Measurements from ENCODE around the gene FOXJ3. TPM values are rescaled to one million over a fixed set of nuclear protein-coding genes. Genes with fewer than 3 reads are reported as not detected.
A peak's percentile ranks its signal among the peaks of the same experiment; 100 is the strongest.

Gene FOXJ3
- total RNA-seq, 1 experiment from 2014 or later = 51.4 TPM

GRCh38 chr1:42150651-42151050, 184.4 kb downstream of the FOXJ3 start:
- BruUV-seq (replicated peaks) = no TSS peak
- no peak for TF ChIP-seq CTCF (IDR thresholded peaks at IDR 0.05; ENCODE audit: unreplicated experiment)
- intact Hi-C loops (cut with micrococcal nuclease; ENCODE audit: unreplicated experiment) = no loop called here
- H3K9me3 Mint-ChIP-seq (ENCODE audit: low read depth, unreplicated experiment) = no peaks in the 10 kb centered on the region
- no peak overlapping the region for H3K4me3 Mint-ChIP-seq (ENCODE audit: low read depth, unreplicated experiment)
- no peak for DNase-seq
- peaks cover 30% of the 10 kb centered on the region for H3K4me1 Mint-ChIP-seq (ENCODE audit: low read depth, unreplicated experiment)
- CTCF ChIA-PET = interaction anchor here (1.0 kb wide), 1 partner anchor 23 kb away, joined by 3 read pairs; no protein-coding TSS in a partner anchor
- peaks cover 30% of the 10 kb centered on the region for H3K27me3 Mint-ChIP-seq (ENCODE audit: unreplicated experiment)
- H3K27ac Mint-ChIP-seq (ENCODE audit: unreplicated experiment) = no peak overlapping the region
- no peaks in the 10 kb centered on the region for H3K36me3 Mint-ChIP-seq (ENCODE audit: insufficient read depth, unreplicated experiment)

GRCh38 chr1:42148166-42148565, 186.9 kb downstream of the FOXJ3 start:
- no peak for DNase-seq
- Mint-ChIP-seq H3K27ac (ENCODE audit: unreplicated experiment) (no peak overlapping the region), H3K27me3 (ENCODE audit: unreplicated experiment) (peaks cover 36% of the 10 kb centered on the region), H3K36me3 (ENCODE audit: insufficient read depth, unreplicated experiment) (no peaks in the 10 kb centered on the region), H3K9me3 (ENCODE audit: low read depth, unreplicated experiment) (no peaks in the 10 kb centered on the region), H3K4me3 (ENCODE audit: low read depth, unreplicated experiment) (no peak overlapping the region), H3K4me1 (ENCODE audit: low read depth, unreplicated experiment) (peaks cover 20% of the 10 kb centered on the region)
- TF ChIP-seq CTCF (IDR thresholded peaks at IDR 0.05; ENCODE audit: unreplicated experiment) = no peak
- BruUV-seq (replicated peaks) = no TSS peak
- intact Hi-C loops (cut with micrococcal nuclease; ENCODE audit: unreplicated experiment) = loop anchor here (5.0 kb wide), 1 partner anchor 576 kb away; no protein-coding TSS in a partner anchor
- CTCF ChIA-PET = interaction anchor here (1.5 to 1.6 kb wide), 2 partner anchors 17 to 25 kb away, joined by 5 to 8 read pairs; no protein-coding TSS in a partner anchor

GRCh38 chr1:42146626-42147320, 188.3 kb downstream of the FOXJ3 start:
- no peak overlapping the region for H3K4me3 Mint-ChIP-seq (ENCODE audit: low read depth, unreplicated experiment)
- no TSS peak for BruUV-seq (replicated peaks)

More at GRCh38 chr1:42146626-42147320, 188.3 kb downstream of the FOXJ3 start:
- no peaks in the 10 kb centered on the region for H3K36me3 Mint-ChIP-seq (ENCODE audit: insufficient read depth, unreplicated experiment)
- TF ChIP-seq CTCF (IDR thresholded peaks at IDR 0.05; ENCODE audit: unreplicated experiment) = peak; percentile 88
- no peaks in the 10 kb centered on the region for H3K9me3 Mint-ChIP-seq (ENCODE audit: low read depth, unreplicated experiment)
- peaks cover 49% of the 10 kb centered on the region for H3K27me3 Mint-ChIP-seq (ENCODE audit: unreplicated experiment)
- DNase-seq = peak; percentile 91
- H3K27ac Mint-ChIP-seq (ENCODE audit: unreplicated experiment) = no peak overlapping the region
- intact Hi-C loops (cut with micrococcal nuclease; ENCODE audit: unreplicated experiment) = loop anchor here (2.0 to 5.0 kb wide), 2 partner anchors 26 to 574 kb away; no protein-coding TSS in a partner anchor
- CTCF ChIA-PET = interaction anchor here (1.5 to 1.6 kb wide), 2 partner anchors 19 to 27 kb away, joined by 5 to 8 read pairs; no protein-coding TSS in a partner anchor
- H3K4me1 Mint-ChIP-seq (ENCODE audit: low read depth, unreplicated experiment) = peaks cover 7% of the 10 kb centered on the region

Measured in Calu3 (cell line).